CD4-positive, alpha-beta memory T cell (primary cell): ENCODE measurements around the gene SCCPDH. TPM values are rescaled to one million over a fixed set of nuclear protein-coding genes. Genes with fewer than 3 reads are reported as not detected.

ENCODE experiments used
- CTCF ChIA-PET: fragments of 350-600 bp; sonication (Branson Sonifier 250); formaldehyde crosslinking; loops from one replicate; lab custom pipeline; 2021; ENCODE audit warnings: inconsistent platforms; ENCODE audit not compliant: partially characterized antibody; lab: Charles Lee
- POLR2A ChIA-PET: fragments of 350-600 bp; sonication (Branson Sonifier 250); formaldehyde crosslinking; loops from one replicate; lab custom pipeline; 2021; ENCODE audit not compliant: partially characterized antibody; lab: Charles Lee
- DNase-seq, 5 donors: peaks; one replicate each; pipeline versions ENCODE4 v3.0.0 to v3.0.0-alpha.2; 2020 to 2022; ENCODE audit warnings: mixed read lengths in 1 of 5
- H3K27ac ChIP-seq: one replicate; pipeline ENCODE4 v1.7.0; 2013; ENCODE audit warnings: low read depth, low read length
- H3K27me3 ChIP-seq: 2 replicates; pipeline ENCODE4 v1.7.0; 2013; ENCODE audit warnings: mild to moderate bottlenecking, low read length, moderate library complexity; ENCODE audit not compliant: insufficient read depth
- H3K36me3 ChIP-seq: 2 replicates; pipeline ENCODE4 v1.7.0; 2013; ENCODE audit warnings: mild to moderate bottlenecking, low read length, moderate library complexity; ENCODE audit not compliant: insufficient read depth
- H3K4me1 ChIP-seq: 2 replicates; pipeline ENCODE4 v1.7.0; 2013; ENCODE audit warnings: mild to moderate bottlenecking, low read length, moderate library complexity; ENCODE audit not compliant: insufficient read depth
- H3K4me3 ChIP-seq, 2 donors: one replicate each; pipeline ENCODE4 v1.7.0; 2013; ENCODE audit warnings: low read length in 2 of 2, mild to moderate bottlenecking in 1 of 2
- H3K9me3 ChIP-seq, 2 donors: one replicate each; pipeline ENCODE4 v1.7.0; 2013; ENCODE audit warnings: low read length in 2 of 2, control low read depth in 1 of 2; ENCODE audit not compliant: control insufficient read depth in 1 of 2
- H3K27ac Mint-ChIP-seq, 7 donors: one replicate each; pipeline ENCODE4 v1.8.0; 2020 to 2021; ENCODE audit warnings: mixed read lengths in 7 of 7, mild to moderate bottlenecking in 6 of 7, inconsistent platforms in 3 of 7, moderate library complexity in 3 of 7
- H3K27me3 Mint-ChIP-seq, 2 donors: one replicate each; pipeline ENCODE4 v1.8.0; 2020 to 2021; ENCODE audit warnings: mixed read lengths in 2 of 2
- H3K36me3 Mint-ChIP-seq, 2 donors: one replicate each; pipeline ENCODE4 v1.8.0; 2020 to 2021; ENCODE audit warnings: mixed read lengths in 2 of 2, inconsistent platforms in 1 of 2, mild to moderate bottlenecking in 1 of 2
- H3K4me1 Mint-ChIP-seq, 4 donors: one replicate each; pipeline ENCODE4 v1.8.0; 2020 to 2021; ENCODE audit warnings: mixed read lengths in 4 of 4, mild to moderate bottlenecking in 1 of 4
- H3K4me3 Mint-ChIP-seq, 8 donors: one replicate each; pipeline ENCODE4 v1.8.0; 2020 to 2021; ENCODE audit warnings: mixed read lengths in 8 of 8, mild to moderate bottlenecking in 7 of 8, moderate library complexity in 6 of 8, inconsistent platforms in 3 of 8
- H3K9me3 Mint-ChIP-seq, 8 donors: one replicate each; pipeline ENCODE4 v1.8.0; 2020 to 2021; ENCODE audit warnings: mixed read lengths in 8 of 8, mild to moderate bottlenecking in 5 of 8, inconsistent platforms in 3 of 8, moderate library complexity in 1 of 8
- intact Hi-C: fragments of 100-400 bp; cut with micrococcal nuclease; formaldehyde crosslinking; loops from one replicate; pipeline ENCODE4 v1.15.1; 2023
- polyA plus RNA-seq, 2 donors: library from polyadenylated mRNA; unstranded; fragments of 300-500 nt; fragmentation: Illumina TruSeq; gene quantifications; one replicate each; pipeline ENCODE4 v1.2.3, GENCODE V29; 2021
- total RNA-seq, 2 experiments: library from RNA; stranded (reverse); gene quantifications; one replicate each; pipeline ENCODE4 v1.2.3, GENCODE V29; 2021

Gene SCCPDH
- total and polyA plus RNA-seq, 4 experiments from 2014 or later = 2.4 to 4.8 (median 3.2) TPM

- H3K27ac Mint-ChIP-seq = peak overlapping the region in 2 of 7 donors; percentile 19 to 24
- Histone ChIP-seq H3K4me3 (no peak overlapping the region), H3K4me1 (no peaks in the 10 kb centered on the region), H3K36me3 (no peaks in the 10 kb centered on the region), H3K27me3 (no peaks in the 10 kb centered on the region), H3K27ac (no peak overlapping the region), H3K9me3 (no peaks in the 10 kb centered on the region)
- H3K9me3 Mint-ChIP-seq = peaks cover 0 to 5% (median 0%) of the 10 kb centered on the region in 8 donors
- H3K36me3 Mint-ChIP-seq = no peaks in the 10 kb centered on the region
- CTCF ChIA-PET = no interaction called here
- H3K4me1 Mint-ChIP-seq = peaks cover 0 to 9% (median 7%) of the 10 kb centered on the region in 4 donors
- intact Hi-C loops = no loop called here
- peaks cover 0 to 2% of the 10 kb centered on the region in 2 donors for H3K27me3 Mint-ChIP-seq
- POLR2A ChIA-PET = no interaction called here
- no peak overlapping the region for H3K4me3 Mint-ChIP-seq
- no peak for DNase-seq
Measured at GRCh38 chr1:246782120-246782900, 58.1 kb downstream of the SCCPDH start.

DNA sequence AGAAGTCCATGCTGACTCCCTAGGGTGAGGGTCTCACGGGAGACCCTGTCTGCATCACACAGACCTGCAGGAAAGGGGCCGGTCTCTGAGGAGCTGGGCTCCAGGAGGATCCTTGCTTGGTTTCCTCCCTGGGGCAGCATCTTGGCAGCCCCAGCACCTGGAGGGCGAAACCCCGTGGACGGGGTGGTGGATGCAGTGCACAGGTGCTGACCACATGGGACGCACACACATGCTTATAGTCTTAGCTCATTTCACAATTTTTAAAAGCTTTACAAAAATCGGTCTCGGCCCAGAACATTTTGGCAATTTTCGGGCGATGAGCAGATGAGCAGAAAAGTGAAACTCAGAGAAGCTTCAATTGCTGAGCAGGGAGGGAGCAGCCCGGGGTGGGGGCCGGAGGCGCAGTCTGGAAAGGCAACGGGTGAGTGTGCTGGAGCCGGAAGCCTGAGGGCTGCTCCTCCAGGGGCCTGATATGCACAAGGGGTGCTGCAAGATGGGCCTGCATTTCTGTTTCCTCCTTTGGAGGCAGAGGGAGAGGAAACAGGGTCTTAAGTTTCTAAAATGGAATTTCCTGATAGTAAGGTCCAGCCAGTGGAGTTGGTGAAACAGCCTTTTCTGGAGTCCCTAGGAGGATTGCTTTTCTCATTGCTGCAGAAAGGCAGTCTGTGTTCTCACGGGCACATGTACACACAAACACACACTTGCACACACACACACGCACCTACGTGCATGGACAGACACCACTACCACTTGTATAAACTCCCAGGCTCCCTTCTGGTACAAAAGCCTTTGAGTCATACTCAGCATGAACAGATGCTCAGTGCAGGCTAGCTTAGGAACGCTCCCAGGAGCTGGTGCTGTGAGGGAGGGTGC lies 60.6 kb downstream of the SCCPDH start:
- ChIA-PET CTCF (no interaction called here), POLR2A (no interaction called here)
- Histone ChIP-seq H3K4me3 (no peak overlapping the region), H3K27me3 (no peaks in the 10 kb centered on the region), H3K9me3 (no peaks in the 10 kb centered on the region), H3K27ac (no peak overlapping the region), H3K4me1 (no peaks in the 10 kb centered on the region), H3K36me3 (no peaks in the 10 kb centered on the region)
- no peak for DNase-seq
- intact Hi-C loops = no loop called here
- peak overlapping the region in 2 of 7 donors; percentile 29 to 42 for H3K27ac Mint-ChIP-seq
- H3K4me1 Mint-ChIP-seq = peaks cover 0 to 17% (median 9%) of the 10 kb centered on the region in 4 donors
- H3K9me3 Mint-ChIP-seq = peaks cover 0 to 5% (median 0%) of the 10 kb centered on the region in 8 donors
- H3K27me3 Mint-ChIP-seq = peaks cover 0 to 4% of the 10 kb centered on the region in 2 donors
- H3K36me3 Mint-ChIP-seq = no peaks in the 10 kb centered on the region
- H3K4me3 Mint-ChIP-seq = peak overlapping the region in 7 of 8 donors; percentile 27 to 48 (median 44)

DNA sequence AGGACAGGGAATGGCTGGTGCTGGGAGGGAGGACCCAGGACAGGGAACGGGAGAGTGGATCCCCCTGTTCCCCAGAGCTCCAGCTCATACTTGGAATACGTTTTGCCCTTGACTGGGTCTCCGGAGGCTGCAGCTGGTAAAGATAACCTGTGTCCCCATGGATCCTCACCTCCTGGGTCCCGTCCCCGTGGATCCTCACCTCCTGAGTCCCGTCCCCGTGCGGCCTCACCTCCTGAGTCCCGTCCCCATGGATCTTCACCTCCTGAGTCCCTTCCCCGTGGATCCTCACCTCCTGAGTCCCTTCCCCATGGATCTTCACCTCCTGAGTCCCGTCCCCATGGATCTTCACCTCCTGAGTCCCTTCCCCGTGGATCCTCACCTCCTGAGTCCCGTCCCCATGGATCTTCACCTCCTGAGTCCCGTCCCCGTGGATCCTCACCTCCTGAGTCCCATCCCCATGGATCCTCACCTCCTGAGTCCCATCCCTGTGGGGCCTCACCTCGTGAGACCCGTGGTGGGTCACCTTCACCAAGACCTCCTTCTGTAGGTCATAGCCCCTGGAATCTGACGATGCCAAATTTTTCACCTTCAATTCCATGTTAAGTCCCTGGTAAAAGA lies 61.4 kb downstream of the SCCPDH start:
- H3K9me3 Mint-ChIP-seq = peaks cover 0 to 5% (median 0%) of the 10 kb centered on the region in 8 donors
- intact Hi-C loops = no loop called here
- POLR2A ChIA-PET = no interaction called here
- Histone ChIP-seq H3K4me3 (no peak overlapping the region), H3K27me3 (no peaks in the 10 kb centered on the region), H3K4me1 (no peaks in the 10 kb centered on the region), H3K9me3 (no peaks in the 10 kb centered on the region), H3K27ac (no peak overlapping the region), H3K36me3 (no peaks in the 10 kb centered on the region)
- no peak overlapping the region for H3K27ac Mint-ChIP-seq
- no peak for DNase-seq
- peaks cover 0 to 17% (median 9%) of the 10 kb centered on the region in 4 donors for H3K4me1 Mint-ChIP-seq
- H3K36me3 Mint-ChIP-seq = no peaks in the 10 kb centered on the region
- H3K27me3 Mint-ChIP-seq = peaks cover 0 to 4% of the 10 kb centered on the region in 2 donors
- no peak overlapping the region for H3K4me3 Mint-ChIP-seq
- CTCF ChIA-PET = no interaction called here

DNA sequence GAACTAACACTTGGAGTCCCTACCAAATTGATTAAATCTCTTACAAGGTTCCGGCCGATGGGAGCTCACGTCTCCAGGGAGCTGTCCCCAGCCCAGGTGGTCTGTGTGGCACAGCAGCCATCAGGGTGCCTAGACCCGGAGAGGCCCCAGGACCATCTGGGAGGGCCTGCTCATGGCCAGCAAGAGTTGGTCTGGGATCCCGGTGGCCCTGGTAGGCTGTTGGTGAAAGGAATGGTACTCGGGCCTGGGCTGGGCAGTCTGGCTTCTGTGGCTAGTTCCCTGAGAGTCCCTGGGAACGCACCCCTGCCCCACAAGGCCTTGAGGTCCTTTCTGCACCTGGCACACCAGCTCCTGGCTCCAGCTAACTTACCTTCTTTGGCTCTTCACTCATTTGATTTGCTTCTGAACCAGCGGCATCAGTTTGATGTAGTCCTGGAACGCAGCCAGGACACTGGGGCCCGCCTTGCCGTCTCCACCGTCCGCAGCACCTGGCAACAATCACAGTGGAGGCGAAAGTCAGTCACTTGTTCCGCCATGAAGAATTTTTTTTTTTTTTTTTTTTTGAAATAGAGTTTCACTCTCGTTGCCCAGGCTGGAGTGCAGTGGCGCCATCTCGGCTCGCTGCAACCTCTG lies 62.5 kb downstream of the SCCPDH start:
- H3K27me3 ChIP-seq = no peaks in the 10 kb centered on the region
- CTCF ChIA-PET = no interaction called here
- no peak overlapping the region for H3K4me3 ChIP-seq
- DNase-seq = no peak
- Mint-ChIP-seq H3K36me3 (no peaks in the 10 kb centered on the region), H3K27me3 (peaks cover 1 to 4% of the 10 kb centered on the region in 2 donors), H3K9me3 (peaks cover 0 to 5% (median 0%) of the 10 kb centered on the region in 8 donors), H3K27ac (no peak overlapping the region), H3K4me3 (no peak overlapping the region), H3K4me1 (peaks cover 0 to 17% (median 9%) of the 10 kb centered on the region in 4 donors)
- no peaks in the 10 kb centered on the region for H3K36me3 ChIP-seq
- intact Hi-C loops = no loop called here
- no peak overlapping the region for H3K27ac ChIP-seq
- POLR2A ChIA-PET = no interaction called here
- no peaks in the 10 kb centered on the region for H3K4me1 ChIP-seq
- H3K9me3 ChIP-seq = no peaks in the 10 kb centered on the region

GRCh38 chr1:246787781-246788513 lies 63.7 kb downstream of the SCCPDH start:
- no peaks in the 10 kb centered on the region for H3K4me1 ChIP-seq
- no peak overlapping the region for H3K4me3 ChIP-seq
- no peak for DNase-seq
- POLR2A ChIA-PET = no interaction called here
- Mint-ChIP-seq H3K27ac (no peak overlapping the region), H3K9me3 (peaks cover 0 to 5% (median 0%) of the 10 kb centered on the region in 8 donors), H3K27me3 (peaks cover 4 to 5% of the 10 kb centered on the region in 2 donors), H3K4me1 (peaks cover 0 to 17% (median 7%) of the 10 kb centered on the region in 4 donors), H3K36me3 (no peaks in the 10 kb centered on the region), H3K4me3 (no peak overlapping the region)
- H3K27ac ChIP-seq = no peak overlapping the region
- intact Hi-C loops = no loop called here
- CTCF ChIA-PET = no interaction called here
- no peaks in the 10 kb centered on the region for H3K36me3 ChIP-seq
- H3K9me3 ChIP-seq = no peaks in the 10 kb centered on the region
- no peaks in the 10 kb centered on the region for H3K27me3 ChIP-seq

GRCh38 chr1:246788895-246789338 lies 64.7 kb downstream of the SCCPDH start:
- no peaks in the 10 kb centered on the region for H3K27me3 ChIP-seq
- H3K36me3 ChIP-seq = no peaks in the 10 kb centered on the region
- no peak for DNase-seq
- Mint-ChIP-seq H3K27me3 (peaks cover 4 to 5% of the 10 kb centered on the region in 2 donors), H3K4me3 (peak overlapping the region in 1 of 8 donors; percentile 22), H3K36me3 (no peaks in the 10 kb centered on the region), H3K4me1 (peaks cover 0 to 17% (median 7%) of the 10 kb centered on the region in 4 donors), H3K9me3 (peaks cover 0 to 5% (median 0%) of the 10 kb centered on the region in 8 donors), H3K27ac (no peak overlapping the region)
- intact Hi-C loops = no loop called here
- H3K9me3 ChIP-seq = no peaks in the 10 kb centered on the region
- POLR2A ChIA-PET = no interaction called here
- H3K4me1 ChIP-seq = no peaks in the 10 kb centered on the region
- no peak overlapping the region for H3K4me3 ChIP-seq
- H3K27ac ChIP-seq = no peak overlapping the region
- CTCF ChIA-PET = no interaction called here
